HG02610 (cell line): Measurements from ENCODE around the gene ANO6.

Source experiments
- ATAC-seq: cut with Tn5 transposase; IDR thresholded peaks from one replicate; pipeline ENCODE4 v1.9.1; 2021; ENCODE audit warnings: mild to moderate bottlenecking, moderate library complexity; ENCODE audit not compliant: unreplicated experiment

The ANO6 gene

DNA sequence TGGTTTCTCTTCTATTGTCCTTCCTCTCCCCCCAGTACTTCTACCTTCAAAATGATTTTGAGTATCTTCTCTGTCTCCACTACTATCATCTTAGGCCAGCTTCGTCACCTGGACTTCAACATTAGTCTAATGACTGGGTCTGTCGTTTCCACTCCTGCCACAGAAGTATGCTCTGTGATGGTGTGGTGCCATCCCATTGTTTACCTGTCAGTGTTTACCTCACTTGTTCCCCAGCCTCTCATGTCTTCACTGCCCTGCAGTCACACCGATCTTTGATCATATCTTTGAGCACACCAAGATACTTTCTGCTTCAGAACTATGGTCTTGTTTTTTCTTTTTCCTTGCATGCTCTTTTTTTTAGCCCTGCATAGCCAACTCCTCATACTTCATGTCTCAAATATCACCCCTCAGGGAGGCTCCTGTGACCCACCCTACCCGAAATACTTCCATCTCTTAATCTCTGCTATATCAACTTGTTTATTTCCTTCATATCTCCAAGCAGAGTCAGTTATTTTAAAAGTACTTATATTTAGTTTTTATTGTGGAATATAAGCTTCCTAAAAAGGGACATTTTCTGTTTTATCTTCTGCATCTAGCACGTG is 60.4 kb downstream of the ANO6 start:
- ATAC-seq = no peak

DNA sequence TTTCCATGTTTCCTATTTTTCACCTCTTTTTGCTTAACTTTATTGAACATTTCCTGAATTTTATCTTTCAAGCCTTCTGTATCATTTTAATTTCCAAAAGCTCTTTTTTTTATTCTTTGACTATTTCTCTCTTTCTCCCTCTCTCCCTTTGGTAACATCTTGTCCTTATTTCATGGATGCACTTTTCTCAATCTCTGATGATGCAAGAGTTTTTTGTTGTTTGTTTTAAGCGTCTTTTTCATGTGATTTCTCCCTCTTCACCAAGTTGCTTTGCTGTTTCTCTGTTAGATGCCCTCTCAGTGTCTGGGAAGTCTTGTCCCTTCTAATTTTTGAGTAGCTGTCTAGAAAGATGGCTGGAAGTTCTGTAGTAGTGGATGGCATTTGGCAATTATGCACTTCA is 62.6 kb downstream of the ANO6 start:
- no peak for ATAC-seq

DNA sequence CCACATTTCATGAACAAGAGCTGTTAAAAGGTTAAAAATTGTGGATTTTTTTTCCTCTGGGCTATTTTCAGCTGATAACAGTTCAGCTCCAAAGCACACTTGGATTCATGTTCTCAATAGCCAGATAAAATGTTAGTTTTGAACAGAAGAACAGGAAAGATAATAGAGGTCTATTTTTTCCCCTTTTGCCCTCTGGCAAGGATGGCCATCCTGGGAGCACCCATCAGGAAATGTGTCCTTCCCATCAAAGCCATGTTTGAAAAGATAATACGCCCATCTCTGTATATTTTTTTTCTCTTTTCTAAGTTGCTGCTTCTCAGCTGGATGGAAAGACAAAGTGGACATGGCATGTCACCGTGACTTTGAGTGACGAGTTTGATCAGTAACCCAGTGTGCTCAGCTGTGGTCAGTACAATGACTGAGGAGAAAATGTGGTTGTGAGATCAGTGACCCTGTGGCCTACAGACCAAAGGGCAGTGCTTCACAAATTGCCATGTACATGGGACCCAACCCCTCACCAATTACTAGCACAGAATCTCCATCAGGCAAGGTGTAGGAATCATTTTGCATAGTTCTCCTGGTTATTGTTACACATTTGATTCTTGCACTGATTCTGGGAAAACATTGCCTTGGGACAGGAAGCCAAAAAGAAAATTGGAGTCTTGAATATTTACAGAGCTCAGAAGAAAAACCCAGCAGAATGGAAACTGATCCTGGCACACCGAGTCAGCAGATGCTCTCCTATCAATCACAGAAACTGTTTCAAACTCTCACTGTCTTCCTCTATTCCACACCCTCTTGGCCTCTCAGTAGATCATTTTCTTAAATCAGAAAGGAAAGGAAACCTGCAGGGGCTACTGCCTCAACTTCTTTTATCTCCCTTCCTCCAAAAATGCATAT is 64.3 kb downstream of the ANO6 start:
- no peak for ATAC-seq

DNA sequence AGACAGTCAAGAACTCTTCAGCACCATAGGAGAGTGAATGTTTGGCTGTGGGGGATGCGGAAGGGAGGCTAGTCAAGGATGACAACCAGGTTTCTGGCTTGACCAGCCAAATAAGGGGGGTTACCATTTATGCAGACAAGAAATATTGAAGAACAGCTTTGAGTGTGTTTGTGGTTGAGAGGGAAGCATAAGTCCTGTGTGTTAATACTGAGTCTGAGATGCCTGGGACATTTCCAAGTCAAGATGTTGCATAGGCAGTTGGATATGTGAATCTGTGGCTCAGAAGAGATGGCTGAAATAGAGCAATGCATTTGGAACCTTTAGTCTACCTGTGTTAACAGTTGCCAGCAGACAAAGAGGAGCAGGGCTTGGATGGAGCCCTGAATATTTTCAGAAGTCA is 66.1 kb downstream of the ANO6 start:
- no peak for ATAC-seq

DNA sequence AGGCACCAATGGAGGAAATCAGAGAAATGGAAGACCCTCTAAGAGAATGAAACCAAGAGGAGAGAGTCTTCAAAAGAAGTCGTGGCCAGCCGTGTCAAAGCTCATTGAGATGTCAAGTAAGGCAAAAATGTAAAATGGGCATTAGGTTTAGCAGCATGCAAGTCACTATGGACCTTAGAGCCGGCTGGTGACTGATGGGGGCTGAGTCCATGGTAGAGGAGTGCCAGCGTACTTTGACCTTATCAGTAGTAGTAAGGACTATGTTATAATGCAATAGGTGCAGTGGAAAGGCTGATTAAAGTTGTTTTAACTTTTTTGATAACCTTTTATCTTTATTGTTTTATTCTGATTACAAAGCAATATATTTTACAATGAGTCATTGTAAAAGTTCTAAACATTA is 66.5 kb downstream of the ANO6 start:
- ATAC-seq = no peak

DNA sequence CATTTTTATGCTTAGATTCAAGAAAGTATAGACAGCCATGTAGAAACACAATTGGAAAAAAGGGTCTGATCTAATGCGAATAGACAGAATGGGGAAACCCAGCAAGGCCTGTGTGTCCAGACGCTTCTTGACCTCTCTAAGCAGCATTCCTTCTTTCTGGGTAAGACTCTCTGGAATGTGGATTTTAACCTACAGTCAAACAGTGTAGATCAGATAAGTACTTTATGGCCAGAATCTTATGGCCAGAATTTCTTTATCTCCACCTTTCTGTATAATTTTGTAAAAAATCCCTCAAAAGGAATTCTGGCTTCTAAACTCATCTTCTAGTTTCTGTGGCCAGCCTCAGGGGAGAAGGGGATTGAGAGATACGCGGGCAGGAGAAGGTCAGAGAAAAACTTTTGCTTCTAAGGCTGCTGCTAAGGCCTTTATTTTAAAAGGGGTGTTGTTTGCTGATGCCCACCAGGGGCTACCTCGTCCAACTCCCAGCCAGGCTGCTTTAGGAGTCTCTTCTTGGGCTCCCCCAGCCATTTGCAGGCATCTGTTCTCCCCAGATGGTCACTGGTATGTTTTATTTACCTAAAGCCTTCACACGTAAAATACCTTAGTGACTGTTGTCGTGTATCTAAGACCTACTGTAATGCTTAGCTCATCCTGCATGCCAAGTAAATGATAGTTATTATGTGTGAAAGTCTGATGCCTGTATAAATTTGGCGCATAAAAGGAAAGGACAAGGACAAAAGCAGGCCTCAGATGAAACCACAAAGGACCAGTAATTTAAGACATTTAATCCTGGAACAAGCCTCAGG is 68.4 kb downstream of the ANO6 start:
- no peak for ATAC-seq

DNA sequence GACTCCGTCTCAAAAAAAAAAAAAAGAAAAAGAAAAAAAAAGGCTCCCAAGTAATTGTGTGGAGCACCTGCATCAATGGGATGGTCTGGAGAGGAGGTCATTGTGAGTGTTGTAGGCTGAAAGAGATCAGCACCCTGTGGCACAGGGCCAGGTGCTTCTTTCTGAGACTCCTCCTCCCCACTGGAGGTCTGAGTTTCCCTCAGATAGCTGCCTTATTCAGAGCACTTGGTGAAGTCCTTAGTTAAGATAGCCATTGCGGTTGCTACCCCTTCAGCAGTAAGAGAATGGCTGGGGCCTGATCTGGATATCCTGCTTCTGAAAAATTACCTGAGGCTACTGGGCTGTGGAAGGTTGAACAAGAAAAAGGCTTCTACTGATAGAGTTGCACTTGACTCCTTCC is 69.8 kb downstream of the ANO6 start:
- no peak for ATAC-seq

DNA sequence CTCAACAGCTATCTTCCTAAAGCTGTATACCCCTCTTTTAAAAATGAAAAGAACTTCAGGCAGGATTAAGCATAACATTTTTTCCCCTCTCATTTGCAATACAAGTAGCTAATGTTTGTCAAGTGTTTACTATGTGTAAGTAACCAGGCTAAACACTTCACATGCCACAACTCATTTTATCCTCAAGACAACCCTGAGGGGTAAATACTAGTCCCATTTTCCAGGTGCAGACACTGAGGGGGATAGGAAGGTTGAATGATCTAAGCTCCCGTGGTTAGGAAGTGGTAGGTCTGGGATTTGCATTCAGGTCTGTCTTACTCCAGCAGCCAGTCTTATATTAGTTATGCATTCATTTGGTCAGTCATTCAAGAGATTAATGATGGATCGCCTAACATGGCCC is 70.7 kb downstream of the ANO6 start:
- ATAC-seq = no peak

DNA sequence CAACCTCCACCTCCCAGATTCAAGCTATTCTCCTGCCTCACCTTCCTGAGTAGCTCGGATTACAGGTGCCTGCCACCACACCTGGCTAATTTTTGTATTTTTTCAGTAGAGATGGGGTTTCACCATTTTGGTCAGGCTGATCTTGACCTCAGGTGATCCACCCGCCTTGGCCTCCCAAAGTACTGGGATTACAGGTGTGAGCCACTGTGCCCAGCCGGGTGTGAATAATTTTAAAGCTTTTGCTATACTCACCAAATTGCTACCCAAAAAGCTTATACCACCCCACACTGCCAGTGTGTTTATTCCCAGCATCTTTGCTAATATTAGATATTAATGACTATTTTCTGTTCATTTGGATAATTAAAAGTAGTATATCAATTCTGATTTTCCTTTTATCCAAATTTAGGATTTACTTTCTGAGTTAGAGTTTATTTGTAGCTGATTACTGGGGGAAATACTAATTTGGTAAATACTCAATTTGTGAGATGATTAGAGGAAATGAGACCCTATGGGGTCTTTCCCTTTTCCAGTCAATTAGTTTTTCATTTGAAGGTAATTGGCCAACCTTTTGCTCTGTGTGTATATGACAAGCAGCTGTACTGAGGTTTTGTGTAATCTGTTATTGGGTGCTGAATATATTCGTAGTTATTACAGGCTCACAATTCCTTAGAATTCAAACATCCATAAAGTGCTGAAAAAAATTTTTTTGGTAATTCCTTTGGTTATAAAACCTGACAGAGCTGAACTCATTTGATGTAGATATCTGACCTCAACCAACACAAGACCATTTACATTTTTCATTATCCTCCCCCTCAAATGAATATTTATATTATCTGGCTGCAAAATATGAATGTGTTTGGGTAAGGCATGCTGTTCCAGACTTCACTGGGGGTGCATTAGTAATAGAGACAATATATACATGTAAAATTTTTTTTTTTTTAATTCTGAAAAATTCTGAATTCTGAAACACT is 73.6 kb downstream of the ANO6 start:
- peak; percentile 47 for ATAC-seq

DNA sequence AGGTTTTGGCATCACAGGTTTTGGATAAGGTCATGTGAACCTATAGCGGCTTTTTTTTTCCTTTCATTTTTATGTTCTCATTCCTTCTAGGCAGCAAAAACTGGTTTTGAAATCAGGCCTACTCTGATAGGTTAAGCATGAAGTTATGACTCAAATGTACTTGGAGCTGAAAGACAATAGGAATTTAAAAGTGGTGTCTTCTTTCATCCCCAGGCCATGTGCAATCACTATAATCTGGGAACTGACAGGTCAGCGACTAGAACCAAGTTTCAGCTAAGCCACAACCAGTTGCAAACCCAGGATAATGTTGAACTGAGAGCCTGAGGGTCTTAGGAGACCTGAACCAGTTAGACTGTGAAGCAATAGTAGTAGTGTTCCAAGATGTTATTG is 74.3 kb downstream of the ANO6 start:
- no peak for ATAC-seq

DNA sequence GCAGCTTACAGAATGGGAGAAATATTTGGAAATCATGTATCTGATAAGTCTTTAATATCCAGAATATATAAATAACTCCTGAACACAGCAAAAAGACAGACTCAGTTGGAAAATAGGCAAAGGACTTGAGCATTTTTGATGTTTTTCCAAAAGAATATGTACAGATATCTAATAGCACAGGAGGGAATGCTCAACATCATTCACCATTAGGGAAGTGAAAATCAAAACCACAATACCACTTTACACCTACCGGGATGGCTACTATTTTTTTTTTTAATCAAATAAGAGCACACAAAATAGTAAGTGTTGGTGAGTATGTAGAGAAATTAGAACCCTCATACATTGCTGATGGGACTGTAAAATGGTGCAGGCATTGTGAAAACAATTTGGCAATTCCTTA is 75.6 kb downstream of the ANO6 start:
- no peak for ATAC-seq

DNA sequence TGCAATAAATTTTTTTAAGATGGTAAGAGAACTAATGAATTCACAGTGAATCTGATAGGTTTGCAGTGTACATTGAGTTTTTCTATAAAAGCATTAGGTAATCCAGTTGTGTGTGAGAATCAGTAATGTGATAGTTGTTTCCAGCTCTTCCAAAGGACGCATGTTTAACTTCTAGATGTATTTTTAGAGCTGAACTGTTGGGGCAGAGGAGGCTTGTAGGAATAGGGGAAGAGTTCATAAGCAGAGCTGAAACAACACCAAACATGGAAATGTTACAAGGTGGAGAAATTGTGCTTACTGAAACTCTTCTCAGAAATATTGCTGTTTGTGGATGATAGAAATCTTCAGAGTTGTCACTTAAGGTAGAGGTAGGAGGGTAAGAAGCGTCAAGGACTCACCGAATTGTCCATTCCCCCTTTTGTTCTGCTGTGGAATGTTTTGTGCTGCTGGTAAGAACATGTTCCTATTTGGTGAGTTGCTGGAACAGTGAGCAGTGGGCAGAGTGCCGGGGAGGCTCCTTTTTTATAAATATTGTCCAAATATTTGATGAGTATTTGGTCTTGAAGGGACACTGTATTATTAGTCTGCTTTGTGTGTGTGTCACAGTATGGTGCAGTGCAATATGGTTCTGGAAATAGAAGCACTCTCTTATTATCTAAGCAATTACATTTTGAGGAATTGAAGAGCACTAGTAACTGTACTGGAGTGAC is 76.7 kb downstream of the ANO6 start:
- no peak for ATAC-seq

DNA sequence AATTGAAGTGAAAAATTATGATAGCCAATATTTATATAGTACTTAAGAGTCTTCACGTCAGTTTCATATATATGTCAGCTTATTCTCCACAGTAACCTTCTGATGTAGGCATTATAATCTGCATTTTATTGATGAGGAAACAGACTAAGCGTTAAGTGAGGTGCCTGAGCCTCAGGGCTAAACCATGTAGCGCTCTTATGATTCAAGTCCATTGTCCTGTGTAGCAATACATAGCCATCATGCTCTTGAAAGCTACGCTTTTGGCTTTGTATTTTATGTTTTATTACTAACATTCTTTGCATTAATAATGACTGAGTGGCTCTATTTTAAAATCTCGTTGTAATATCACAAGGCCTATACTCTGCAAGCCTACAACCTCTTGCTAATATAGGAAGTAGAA is 79.0 kb downstream of the ANO6 start:
- no peak for ATAC-seq

DNA sequence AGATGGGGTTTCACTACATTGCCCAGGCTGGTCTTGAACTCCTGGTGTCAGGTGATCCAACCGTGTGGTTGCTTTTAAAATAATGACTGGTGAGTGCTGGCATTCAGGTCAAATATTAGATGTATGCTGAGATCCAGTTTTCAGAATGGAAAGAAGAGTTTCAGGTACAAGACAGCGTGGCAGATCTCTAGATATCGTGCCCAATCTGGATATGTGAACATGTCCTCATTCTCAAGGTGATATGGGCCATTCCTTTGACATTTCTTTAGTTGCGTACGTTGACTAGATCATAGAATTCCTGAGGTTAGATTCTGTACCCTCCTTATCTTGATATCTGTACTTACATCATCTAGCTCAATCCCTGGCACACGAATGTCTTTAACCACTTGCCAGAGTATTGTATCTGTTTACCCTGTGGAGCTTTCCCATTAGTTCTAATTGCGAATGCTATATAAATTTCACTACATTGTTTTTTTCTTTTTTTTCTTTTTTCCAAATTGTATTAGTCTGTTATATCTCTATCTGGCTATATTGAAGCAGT is 80.2 kb downstream of the ANO6 start:
- no peak for ATAC-seq

DNA sequence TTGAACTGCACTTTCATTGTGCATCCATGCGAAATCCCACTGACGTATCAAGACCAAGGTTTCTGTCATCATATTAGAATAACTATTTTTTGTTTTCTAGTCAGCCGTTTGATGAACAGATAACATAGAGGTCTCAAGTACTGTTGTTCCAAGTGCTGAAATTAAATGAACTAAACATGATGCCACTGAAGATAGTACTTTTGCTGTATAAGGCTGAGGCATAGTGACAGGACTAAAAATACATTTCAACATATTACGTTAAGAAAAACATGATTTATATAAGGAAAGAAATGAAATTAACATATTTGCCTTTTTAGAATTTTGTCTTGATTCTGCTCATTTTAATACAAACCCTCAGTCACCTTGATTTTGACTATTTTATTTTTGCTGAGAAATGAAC is 82.2 kb downstream of the ANO6 start:
- ATAC-seq = no peak

DNA sequence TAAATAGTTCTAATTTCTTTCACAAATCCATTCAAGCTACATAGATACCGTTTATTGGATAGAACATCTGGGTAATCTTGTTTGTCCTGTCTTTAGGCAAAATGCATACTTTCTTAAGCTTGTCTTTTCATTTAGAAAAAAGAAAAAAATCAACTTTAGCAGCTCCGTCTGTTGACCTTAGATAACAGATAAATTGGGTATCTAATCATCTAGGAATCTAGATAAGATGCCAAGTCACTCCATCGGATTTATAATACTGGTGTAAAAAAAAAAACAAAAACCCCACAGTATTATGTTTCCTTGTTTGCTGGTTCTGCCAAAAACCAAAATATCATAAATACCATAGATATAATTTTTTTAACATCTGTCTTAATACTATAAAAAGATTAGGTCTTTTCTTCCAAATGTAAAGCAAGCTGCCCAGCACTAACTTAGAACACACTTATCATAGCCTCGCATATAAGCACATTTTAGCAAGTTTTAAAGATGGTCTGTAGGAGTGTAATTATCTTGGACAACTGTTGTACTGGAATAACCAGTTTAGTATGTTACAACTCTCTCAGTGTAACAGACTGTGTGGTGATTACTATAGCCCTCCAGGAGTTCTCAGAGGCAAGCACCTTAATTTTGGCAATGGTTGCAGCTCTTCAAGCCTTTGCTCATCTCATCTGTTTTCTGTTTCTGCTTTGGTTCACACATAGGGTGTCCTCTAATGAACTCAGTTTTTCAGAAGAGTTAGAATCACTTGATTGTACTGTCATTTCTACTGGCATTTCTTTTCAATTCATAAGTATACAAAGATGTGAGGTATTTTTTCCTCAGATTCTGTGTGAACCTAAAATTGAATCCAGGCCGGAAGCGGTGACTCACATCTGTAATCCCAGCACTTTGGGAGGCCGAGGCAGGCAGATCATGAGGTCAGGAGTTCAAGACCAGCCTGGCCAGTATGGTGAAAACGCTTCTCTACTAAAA is 83.1 kb downstream of the ANO6 start:
- no peak for ATAC-seq

DNA sequence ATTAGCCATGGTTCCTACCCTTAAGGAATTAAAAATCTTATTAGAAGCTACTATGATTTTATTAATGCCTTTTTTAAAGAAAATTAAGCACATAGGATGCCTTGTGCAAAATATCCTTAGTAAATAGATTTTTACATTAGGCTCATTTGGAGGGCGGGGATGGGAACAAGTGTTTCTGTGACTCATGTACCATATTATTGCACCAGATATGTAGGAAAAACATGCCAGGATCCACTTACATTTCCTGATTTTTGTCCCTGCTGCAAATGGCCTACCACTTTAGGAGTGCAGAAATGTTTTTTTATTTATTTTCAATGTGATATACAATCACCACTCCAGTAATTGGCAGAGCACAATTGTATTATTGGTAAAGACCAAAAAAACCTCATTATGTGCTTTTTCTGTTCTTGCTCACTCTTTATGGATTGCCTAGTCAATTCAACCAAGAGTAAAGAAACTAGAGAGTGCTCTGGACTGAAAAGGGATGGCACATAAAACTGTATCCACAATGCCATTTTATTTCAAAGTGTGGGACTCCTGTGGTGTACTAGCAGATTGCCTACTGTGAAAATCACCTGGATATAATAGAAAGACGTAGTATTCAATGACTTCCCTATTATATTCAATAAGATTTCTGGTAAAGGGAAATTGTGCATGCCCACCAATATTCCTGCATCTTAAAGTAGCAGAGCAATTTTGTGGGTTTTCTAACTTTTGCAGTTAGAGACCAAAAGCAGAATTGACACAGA is 86.9 kb downstream of the ANO6 start:
- no peak for ATAC-seq

DNA sequence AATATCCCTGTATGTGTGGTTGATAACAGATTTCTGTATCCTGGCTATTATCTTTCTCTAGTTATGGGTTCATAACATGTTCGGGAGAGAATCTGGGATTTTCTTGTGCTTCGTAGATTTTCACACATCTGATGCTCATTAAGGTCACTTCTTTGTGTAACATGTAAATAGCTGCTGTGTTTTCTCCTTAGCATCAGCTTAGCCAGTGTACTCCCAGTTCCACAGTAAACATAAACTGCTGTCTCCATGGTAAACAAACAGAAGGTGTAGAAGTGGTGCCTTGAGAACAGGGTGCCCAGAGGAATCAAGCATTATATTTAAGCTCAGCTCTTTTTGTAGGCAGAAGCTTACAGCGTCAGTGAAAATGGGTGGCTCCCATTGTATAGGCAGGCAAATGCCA is 88.0 kb downstream of the ANO6 start:
- ATAC-seq = no peak
